ENCODE results near the gene MAB21L3. TPM values are rescaled to one million over a fixed set of nuclear protein-coding genes. Genes with fewer than 3 reads are reported as not detected.

Gene MAB21L3
- total and polyA plus RNA-seq, 2 donors (not counting 3 experiments of a cell fraction or from before 2014, with no cell fraction given): not detected

DNA sequence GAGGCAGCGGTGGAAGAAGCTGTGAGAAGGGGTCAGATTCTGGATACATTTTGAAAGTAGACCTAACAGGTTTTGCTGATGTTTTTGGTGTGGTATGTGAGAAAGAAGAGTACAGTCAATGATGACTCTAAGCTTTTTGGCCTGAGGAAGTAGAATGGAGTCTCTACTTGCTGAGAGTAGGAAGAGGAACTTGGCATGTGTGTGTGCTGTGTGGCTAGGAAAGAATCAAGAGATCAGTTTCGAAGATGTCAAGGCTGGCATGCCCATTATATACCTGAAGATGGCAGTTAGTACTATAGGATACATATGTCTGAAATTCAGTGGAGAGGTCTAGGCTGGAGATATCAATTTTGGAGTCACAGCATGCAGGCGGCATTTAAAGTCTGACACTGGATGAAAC is 64.4 kb downstream of the MAB21L3 start:
- H3K9me3 ChIP-seq (replicated peaks; ENCODE audit: control insufficient read depth, insufficient read depth, low read length): no peaks in the 10 kb centered on the region
- H4K20me1 ChIP-seq (replicated peaks; ENCODE audit: control insufficient read depth, extremely low read depth, insufficient read depth, low read length): no peaks in the 10 kb centered on the region
- H3K9me1 ChIP-seq (replicated peaks; ENCODE audit: control insufficient read depth, extremely low read depth, insufficient read depth, low read length): no peaks in the 10 kb centered on the region
- DNase-seq (ENCODE audit: low read depth, low spot score): no peak
- no peak overlapping the region for H3K4me2 ChIP-seq (ENCODE audit: insufficient read depth, low read length)
- H3K4me3 ChIP-seq (replicated peaks in 1 of 3; ENCODE audit: insufficient read depth in 1 of 3, low read depth in 1 of 3, low read length in 3 of 3): no peak overlapping the region
- H3K79me2 ChIP-seq (ENCODE audit: control insufficient read depth, insufficient read depth, low read length): no peaks in the 10 kb centered on the region
- no peak overlapping the region for H3K9ac ChIP-seq (replicated peaks; ENCODE audit: extremely low read depth, insufficient read depth, low read length)
- no peaks in the 10 kb centered on the region for H3K4me1 ChIP-seq (ENCODE audit: control insufficient read depth, extremely low read depth, insufficient read depth, low read length)
- BruUV-seq (replicated peaks): no TSS peak
- FAIRE-seq: no peak
- dilution Hi-C loops (cut with MboI; ENCODE audit: extremely low pct_ligation_motif_present, low sequenced_read_pairs) (no loop called here), intact Hi-C loops (cut with micrococcal nuclease) (no loop called here)
- H3K27me3 ChIP-seq (ENCODE audit: control insufficient read depth in 2 of 2, insufficient read depth in 2 of 2, low read length in 2 of 2): peaks cover 3 to 13% of the 10 kb centered on the region in 2 experiments
- TF ChIP-seq, protein P1, sequence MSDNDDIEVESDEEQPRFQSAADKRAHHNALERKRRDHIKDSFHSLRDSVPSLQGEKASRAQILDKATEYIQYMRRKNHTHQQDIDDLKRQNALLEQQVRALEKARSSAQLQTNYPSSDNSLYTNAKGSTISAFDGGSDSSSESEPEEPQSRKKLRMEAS (IDR thresholded peaks at IDR 0.05; ENCODE audit: insufficient read depth, insufficient read length): no peak
- no peak for TF ChIP-seq FOS (IDR thresholded peaks at IDR 0.05; ENCODE audit: borderline replicate concordance, insufficient read depth, low read length)
- no peak for TF ChIP-seq GATA2 (IDR thresholded peaks at IDR 0.05; ENCODE audit: insufficient read depth, insufficient read length, low read depth, low read length)
- TF ChIP-seq, protein P2, sequence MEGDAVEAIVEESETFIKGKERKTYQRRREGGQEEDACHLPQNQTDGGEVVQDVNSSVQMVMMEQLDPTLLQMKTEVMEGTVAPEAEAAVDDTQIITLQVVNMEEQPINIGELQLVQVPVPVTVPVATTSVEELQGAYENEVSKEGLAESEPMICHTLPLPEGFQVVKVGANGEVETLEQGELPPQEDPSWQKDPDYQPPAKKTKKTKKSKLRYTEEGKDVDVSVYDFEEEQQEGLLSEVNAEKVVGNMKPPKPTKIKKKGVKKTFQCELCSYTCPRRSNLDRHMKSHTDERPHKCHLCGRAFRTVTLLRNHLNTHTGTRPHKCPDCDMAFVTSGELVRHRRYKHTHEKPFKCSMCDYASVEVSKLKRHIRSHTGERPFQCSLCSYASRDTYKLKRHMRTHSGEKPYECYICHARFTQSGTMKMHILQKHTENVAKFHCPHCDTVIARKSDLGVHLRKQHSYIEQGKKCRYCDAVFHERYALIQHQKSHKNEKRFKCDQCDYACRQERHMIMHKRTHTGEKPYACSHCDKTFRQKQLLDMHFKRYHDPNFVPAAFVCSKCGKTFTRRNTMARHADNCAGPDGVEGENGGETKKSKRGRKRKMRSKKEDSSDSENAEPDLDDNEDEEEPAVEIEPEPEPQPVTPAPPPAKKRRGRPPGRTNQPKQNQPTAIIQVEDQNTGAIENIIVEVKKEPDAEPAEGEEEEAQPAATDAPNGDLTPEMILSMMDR (IDR thresholded peaks at IDR 0.05; ENCODE audit: extremely low read depth in 1 of 2, insufficient read depth in 1 of 2, low read depth in 1 of 2, low read length in 2 of 2): no peak
- no peak for TF ChIP-seq EZH2 (IDR thresholded peaks at IDR 0.05; ENCODE audit: borderline replicate concordance, low read depth, low read length, severe bottlenecking)
- TF ChIP-seq JUN (IDR thresholded peaks at IDR 0.05; ENCODE audit: borderline replicate concordance, insufficient read depth, insufficient read length, low read depth): no peak
- no peak for TF ChIP-seq POLR2A (IDR thresholded peaks at IDR 0.05; ENCODE audit: low read depth, low read length)
- no peak for TF ChIP-seq POLR2AphosphoS5 (IDR thresholded peaks at IDR 0.05; ENCODE audit: insufficient read depth, low read depth, low read length)
- no peak for TF ChIP-seq MYC (IDR thresholded peaks at IDR 0.05; ENCODE audit: low read depth, low read length)
- no peaks in the 10 kb centered on the region for H3K36me3 ChIP-seq (ENCODE audit: control insufficient read depth in 2 of 2, extremely low read depth in 1 of 2, insufficient read depth in 2 of 2, low read length in 2 of 2)
- ChIA-PET CTCF (interaction anchor here (1.5 to 1.9 kb wide), 2 partner anchors 37 to 310 kb away, joined by 4 to 6 read pairs; no protein-coding TSS in a partner anchor), POLR2A (no interaction called here)
- no peak overlapping the region for H2AFZ ChIP-seq (ENCODE audit: low read depth, low read length)
- no peak overlapping the region for H3K27ac ChIP-seq (ENCODE audit: insufficient read depth, low read depth, low read length)

Data from endothelial cell of umbilical vein (primary cell).